Myocyte (in vitro differentiated cells): ENCODE data around the gene ANO6. TPM values are rescaled to one million over a fixed set of nuclear protein-coding genes. Genes with fewer than 3 reads are reported as not detected.

ENCODE experiments used
- DNase-seq: peaks from one replicate; pipeline ENCODE4 v3.0.0-alpha.2; 2012; ENCODE audit warnings: low read depth
- total RNA-seq: library from RNA; depleted of rRNA; stranded (reverse); fragments of >200 nt; gene quantifications from 2 replicates; pipeline ENCODE4 v1.2.3, GENCODE V29; 2014

ANO6 gene
- total RNA-seq, 1 donor from 2014 or later = 92.2 TPM

DNA sequence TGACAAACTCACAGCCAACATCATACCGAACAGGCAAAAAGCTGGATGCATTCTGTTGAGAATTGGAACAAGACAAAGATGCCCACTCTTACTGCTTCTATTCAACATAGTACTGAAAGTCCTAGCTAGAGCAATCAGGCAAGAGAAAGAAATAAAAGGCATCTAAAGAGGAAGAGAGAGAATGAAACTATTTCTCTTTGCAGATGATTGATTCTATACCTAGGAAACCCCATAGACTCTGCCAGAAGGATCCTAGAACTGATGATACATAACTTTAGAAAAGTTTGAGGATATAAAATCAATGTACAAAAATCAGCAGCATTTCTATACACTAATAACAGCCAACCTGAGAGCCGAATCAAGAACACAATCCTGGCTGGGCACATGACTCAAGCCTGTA lies 6.1 kb upstream of the ANO6 start:
- DNase-seq = no peak

DNA sequence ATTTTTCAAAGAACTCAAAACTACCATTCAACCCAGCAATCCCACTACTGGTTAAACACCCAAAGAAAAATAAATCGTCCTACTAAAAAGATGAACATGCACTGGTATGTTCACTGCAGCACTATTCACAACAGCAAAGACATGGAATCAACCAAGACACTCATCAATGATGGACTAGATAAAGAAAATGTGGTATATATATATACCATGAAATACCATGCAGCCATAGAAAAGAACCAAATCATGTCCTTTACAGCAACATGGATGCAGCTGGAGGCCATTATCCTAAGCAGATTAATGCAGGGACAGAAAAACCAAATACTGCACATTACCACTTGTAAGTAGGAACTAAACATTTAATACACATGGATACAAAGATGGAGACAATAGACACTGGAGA lies 3.8 kb upstream of the ANO6 start:
- DNase-seq = no peak

DNA sequence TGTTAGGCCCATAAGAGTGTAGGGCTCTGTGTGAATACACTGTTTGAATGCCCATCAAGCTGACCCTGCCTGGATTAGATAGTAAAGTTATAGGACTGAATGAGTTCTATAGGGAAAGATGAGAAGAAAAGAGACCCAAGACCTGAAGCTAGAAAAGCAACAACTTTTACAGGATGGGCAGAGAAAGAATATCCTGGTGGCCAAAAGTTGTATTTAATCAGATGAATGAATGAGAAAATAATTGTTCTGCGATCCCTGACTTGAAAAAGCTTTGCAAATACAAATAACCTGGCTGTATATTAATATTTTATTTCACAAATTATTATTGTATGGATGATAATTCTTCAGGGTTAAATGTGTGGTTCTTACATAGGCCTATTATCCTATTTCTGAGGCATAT lies 2.8 kb upstream of the ANO6 start:
- no peak for DNase-seq

DNA sequence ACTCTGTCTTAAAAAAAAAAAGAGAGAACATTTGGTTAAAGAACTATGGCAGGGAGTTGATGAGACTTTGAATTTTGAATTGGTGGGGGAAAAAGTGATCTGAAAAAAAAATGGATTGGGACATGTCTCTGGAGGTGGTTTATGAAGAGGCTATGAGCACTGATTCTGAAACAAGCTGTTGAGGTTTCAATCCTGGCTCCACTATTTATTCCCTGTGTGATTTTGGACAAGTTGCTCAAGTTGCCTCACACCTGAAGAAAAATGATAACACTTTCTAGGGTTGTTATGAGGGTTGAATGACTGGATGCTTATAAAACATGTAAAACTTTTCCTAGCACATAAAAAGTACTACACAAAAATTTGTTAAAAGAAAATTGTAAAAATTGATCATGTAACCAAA lies 1.8 kb upstream of the ANO6 start:
- DNase-seq = no peak

DNA sequence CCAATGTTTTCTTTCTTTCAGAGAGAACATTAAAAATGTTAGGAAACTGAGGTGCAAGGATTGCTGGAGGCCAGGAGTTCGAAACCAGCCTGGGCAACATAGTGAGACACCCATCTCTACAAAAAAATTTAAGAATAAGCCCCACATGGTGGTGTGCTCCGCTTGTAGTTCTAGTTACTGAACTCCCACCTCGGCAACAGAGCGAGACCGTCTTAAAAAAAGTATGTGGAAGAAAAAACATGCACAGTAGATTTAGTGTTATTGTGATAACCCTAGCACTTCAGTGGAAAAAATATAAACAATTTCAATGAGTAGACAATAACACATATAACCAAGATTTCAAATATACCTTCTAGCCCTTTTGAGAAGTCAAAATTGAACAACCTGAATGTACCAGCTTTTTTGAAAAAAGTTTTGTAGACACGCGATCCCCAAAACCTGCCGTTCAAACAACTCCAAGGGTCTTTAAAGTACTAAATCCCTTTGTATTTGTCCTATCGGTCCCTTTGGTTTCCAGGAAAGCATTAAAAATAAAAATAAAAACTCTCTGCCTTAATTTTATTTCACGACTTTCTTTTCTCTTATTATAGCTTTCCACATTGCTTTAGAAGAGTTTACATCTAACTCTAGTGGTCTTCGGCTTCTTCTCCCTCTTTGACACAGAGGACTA lies 1.0 kb upstream of the ANO6 start:
- DNase-seq = peak; percentile 47

DNA sequence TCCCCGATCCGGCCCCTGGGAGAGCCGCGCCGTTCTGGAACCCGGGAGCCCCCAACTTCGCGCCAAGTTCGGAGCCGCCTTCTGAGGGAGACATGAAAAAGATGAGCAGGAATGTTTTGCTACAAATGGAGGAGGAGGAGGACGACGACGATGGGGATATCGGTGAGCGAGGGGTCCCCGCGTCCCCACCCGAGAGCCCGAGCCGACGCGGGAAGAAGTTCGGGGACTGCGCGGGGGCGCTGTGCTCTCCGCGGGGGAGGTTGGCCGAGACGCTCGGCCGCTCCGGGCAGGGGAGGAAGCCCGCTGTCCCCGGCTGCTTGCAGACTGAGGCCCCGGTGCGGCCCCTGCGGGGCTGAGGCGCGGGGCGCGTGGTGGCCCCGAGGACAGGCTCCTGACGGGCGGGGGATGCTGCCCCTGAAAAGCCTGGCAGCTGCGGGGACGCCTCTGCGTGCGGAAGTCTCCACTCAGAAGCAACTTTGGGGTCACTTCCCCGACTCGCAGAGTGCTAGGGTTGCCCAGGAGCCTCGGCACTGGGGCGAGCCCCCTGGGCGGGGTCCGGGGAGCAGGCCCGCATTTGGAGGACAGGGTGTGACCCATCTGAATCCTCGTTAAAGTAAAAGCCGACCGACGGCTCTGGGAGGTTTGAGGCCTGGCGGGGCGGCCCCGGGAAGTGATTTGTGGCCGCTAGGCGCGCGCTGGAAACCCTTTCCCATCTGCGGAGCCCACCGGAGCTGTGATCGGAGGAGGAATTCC lies 511 bp downstream of the ANO6 start:
- peak; percentile 61 for DNase-seq

DNA sequence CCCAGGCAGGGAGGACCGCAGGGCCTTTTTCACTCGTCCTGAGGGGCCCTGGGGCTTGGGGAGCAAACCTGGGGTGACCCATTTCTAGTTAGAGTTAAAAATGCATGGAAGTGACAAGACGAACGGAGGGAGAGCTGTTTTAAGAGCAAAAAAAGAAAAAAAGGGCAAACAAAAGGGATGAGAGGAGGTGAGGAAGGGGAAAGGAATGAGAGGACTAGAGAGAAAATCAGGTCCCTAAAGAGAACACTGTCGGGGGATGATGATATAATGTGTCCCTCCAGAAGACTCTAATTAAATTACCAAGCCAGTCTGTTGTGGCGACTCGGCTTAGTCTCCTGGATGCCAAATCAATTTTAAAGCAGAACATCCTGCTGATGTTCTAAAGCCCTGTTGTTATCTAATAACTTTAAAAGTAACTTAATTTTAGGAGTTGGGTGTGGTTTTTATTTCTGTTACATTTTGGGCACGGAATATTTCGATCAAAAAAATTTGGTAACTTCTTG lies 1.1 kb downstream of the ANO6 start:
- no peak for DNase-seq

DNA sequence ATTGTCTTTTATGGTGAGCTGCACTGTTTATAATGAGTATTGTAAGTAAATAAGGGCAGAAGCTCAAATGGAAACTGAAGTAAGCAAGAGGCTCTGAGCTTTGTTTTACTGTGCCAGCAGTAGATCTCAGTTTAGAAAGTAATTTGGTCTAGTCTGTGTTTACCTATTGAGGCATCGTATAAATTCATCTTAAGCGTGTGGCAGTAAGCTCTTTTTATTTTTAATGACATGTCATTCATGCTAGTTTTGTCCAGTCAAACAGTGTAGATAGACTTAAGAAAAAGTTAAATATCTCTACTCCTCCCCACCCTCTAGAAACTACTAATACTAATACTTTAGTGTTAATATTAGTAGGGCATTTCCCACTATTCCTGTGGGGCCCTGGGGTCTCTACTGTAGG lies 2.0 kb downstream of the ANO6 start:
- DNase-seq = no peak

DNA sequence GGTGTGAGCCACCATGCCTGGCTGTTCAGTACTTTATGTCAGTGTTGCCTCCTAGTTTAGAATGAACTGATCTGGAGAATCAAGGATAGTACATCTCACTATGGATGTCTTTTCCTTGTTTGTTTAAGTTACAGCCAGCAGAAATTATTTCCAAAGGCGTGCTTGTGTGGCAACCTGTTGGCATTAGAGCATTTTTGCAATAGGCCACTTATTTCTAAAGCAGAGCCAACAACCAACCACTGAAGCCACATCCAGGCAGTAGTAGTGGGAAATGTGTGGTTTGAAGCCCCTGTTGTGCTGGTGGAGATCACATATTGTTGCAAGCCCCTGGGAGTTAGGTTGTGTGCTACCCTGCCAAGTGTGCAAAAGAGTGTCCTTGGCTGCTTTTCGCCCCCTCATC lies 3.7 kb downstream of the ANO6 start:
- no peak for DNase-seq

DNA sequence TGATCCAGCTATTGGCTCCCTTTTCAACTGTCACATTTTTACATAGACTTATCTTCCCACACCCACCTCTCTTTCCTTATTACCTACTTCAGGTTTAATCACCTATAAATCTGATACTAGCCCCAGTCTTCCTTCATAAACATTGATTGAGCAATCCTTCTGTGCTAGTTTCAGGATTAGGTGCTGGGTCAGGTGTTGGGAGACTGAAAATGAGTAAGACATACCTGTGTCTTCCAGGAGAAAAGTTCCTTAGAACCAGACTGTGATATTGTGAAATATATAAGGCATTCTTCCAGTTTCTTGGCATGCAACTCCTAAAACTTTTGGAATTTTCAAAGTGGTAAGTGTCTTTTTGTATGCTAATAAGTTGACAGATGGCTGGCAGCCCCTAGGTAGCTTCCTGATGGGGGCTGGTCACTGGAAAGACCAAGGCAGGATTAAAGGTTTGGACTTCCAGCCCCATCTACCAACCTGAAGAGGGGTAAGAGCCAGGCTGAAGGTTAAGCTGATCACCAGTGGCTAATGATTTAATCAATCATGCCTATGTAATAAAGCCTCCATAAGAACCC lies 4.6 kb downstream of the ANO6 start:
- DNase-seq = no peak

DNA sequence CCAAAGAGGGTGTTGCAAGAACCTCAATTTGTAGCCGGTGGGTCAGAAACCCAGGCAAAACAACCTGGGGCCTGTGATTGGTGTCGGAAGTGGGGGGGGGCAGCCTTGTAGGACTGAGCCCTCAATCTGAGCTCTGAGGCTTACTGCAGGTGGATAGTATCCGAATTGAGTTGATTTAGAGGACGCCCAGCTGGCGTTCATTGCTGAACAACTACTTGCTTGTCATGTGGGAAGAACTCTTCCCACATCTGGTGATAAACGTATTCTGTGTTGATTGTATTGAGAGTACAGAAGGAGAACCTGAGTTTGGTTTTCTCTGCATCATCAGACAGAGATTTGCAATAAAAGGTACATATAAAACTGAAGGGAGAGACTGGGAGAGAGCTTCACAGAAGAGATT lies 5.1 kb downstream of the ANO6 start:
- DNase-seq = no peak

DNA sequence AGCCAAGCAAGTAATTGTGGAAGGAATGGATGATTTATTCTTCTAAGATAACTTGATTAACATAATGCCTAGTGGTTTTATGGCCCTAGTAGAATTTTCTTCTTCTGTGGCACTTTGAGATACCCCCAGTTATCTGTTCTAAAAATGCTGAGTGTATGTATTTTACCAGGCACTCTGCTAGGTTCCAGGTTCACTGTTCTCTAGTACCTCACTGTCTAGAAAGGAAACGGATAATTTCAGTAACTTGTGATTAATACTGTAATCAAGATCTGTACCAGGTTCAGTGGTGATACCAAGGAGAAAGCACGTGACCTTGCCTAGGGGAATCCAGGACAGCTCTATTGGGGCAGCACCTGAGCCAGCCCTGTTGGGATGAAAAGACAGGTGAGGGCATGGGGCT lies 8.0 kb downstream of the ANO6 start:
- no peak for DNase-seq

DNA sequence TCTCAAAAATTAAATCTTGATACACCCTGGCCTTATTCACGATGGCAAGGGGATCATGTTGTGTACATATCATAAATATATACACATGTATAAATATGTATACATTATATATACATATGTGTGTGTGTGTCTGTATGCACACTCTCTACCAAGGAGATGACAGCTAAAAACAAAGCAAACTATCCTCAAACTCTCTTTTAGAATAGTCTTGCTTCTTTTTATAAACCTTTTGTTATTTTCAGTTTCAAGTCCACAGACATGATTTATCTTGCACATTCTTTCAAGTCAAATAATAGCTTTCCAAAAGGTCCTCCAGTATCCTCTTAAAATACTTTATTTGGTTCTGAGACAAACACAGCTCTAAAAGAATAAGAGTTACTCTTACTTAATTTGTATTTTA lies 8.4 kb downstream of the ANO6 start:
- DNase-seq = no peak

DNA sequence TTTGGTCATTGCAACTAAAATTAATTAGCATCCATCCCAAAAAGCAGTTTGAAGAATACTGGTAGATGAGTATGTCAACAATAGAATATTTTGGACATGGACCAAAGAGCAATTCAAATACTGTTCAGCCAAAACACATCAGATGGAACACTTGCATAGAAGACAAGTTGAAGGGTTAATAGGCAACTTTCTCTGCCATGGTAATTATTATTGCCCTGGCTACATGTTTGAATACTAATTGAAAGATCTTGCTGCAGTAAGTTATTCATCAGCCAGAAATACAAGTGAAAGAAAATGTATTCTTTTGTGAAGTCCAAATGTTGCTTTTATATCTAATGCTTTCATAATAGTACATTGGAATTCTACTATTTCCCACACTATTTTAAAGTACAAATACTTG lies 10.1 kb downstream of the ANO6 start:
- no peak for DNase-seq

DNA sequence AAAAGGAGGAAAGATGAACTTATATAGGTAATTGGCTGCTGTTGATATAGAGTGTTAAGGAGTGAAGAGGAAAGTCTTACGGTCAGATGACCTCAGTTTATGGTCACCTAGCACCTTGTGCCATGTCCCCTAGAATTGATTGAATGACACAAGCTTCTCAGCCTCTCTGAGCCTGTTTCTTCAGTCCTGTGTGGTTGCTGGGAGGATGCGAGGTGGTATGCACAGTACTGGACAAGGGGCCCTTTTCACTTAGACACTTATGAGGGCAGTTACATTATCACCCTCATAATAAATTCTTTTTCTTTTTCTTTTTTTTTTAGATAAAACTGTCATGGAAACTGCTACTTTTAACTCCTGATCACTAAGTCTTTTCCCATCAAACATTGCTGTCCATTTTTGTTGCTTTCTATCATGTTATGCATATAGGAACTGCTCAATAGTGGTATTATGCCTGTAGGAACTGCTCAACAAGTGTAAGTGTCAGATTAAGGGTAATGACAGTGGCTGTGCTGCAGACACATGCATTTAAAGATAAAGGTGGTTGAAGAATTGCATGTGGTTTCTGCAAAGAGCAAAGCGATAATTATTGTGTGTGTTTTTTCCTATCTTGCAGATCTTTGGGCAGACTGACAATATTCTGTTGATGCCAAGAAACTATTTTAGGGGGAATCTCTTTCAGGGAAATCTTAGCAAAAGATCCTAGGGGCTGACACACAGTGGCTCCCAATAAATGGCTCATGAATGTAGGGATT lies 11.6 kb downstream of the ANO6 start:
- DNase-seq = no peak

DNA sequence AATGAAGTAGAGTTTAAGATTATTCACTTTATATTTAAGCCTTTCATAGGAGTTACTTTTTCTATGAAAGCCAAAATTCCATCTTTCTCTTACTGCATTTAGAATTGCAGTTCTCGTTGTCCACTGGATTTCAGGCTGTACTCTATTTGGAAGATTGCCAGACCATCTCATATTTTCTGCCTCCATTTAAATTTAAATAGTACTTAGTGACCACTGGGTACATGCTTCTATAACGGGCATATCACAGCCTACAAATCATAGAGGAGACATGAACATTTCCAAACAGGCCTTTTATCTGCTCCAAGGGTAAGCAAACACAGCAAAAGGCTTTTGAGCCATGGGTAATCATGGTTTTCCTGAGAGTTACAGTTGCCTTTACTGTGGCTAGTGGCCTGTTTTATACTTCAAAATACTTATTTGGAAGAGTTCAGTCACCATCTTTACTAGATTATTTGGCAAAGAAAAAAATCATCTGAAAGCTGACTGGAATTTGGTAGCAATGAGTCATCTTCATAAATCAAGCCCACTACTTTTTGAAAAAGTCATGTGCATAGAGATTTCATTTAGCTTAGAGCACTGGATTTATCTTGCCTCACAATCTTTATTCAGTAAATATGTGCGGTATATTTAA lies 15.7 kb downstream of the ANO6 start:
- DNase-seq = peak; percentile 64

DNA sequence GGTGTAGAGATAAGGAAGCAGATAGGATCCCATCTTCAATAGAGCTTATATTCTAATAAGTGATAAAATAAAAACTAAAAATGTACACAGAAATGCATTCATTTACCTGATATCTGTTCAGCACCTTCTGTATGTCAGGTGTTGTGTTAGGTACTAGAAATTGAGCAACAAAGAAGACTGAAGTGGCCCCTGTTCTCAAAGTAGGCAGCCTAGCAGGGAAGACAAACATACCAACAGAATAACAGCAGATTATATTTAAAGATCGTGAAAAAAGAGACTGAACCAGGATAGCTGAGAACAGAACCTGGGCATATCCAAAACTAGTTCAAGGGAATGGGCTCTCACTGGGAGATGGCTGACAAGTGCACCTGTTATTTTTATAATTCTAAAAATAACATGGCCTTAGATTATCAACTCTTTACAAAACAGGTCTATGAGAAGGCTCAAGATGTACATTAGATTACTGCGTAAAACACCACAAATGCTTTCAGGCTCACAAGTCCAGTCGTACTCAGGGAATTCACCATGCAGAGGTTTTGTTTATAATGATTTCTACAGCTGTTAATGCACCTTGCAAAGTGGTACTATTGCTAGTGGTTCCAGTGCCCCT lies 16.4 kb downstream of the ANO6 start:
- DNase-seq = peak; percentile 54

DNA sequence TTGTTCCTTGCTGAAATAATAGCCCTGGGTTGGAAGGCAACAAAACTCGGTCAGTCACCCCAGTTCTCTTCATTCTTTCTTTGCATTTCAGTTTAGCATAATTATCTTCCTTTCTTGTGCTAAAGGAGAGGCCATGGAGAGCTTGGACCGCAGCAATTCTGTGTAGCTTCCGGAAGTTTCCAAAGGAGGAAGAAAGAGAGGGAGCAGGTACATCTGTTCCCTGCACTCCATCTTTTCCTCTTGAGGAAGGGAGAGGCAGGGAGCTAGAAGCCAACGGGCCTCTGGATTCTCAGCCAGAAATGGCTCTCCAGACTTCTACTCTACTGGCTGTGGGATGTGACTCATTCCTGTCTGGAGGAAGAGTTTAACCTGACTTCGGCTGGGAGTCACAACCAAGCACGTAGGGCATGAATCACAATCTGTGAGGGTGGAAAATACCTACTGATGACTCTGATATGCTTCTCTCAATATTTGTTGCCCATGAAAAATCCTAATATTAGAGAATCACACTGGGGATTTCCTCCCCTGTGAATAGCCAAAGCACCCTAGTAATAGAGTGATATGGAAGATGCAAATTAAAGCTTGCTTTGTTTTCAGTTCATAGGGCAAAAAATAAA lies 17.0 kb downstream of the ANO6 start:
- peak; percentile 95 for DNase-seq

DNA sequence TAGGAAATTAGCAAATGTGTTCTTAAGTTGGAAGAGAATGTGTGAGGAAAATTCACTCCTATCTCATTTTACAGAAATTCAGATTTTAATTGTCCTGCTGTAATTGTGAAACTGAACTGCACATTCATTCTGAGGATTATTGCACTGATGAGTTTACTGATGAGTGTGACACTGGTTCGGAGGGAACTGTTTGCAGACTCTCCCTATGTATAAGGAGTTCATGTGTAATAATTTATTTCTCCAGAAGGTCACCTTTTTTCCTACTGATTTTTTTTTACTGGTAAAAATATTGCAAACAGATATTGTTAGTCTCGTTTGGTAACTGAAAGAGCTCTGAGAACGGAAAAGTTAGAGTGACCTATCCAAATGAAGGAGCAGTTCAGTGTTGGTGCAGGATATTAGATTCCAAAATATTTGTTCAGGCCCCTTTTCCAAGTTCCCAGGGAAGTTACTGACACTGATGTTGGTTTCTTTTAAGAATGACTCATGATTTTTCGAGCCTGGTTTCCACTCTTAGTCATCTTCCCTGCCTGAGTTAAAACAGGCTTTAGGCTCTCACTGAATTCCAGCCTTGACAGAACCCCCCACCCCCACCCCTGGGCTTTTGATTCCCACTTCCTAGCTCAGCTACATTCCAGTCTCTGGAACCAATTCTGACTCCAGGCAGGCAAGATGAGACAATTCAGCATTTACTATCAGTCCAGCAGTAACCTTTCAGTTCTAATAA lies 18.4 kb downstream of the ANO6 start:
- peak; percentile 98 for DNase-seq
